ENCODE results near the gene TSSK3. TPM values are rescaled to one million over a fixed set of nuclear protein-coding genes. Genes with fewer than 3 reads are reported as not detected.

The TSSK3 gene
- total RNA-seq, 1 experiment from 2014 or later: 2.9 TPM

DNA sequence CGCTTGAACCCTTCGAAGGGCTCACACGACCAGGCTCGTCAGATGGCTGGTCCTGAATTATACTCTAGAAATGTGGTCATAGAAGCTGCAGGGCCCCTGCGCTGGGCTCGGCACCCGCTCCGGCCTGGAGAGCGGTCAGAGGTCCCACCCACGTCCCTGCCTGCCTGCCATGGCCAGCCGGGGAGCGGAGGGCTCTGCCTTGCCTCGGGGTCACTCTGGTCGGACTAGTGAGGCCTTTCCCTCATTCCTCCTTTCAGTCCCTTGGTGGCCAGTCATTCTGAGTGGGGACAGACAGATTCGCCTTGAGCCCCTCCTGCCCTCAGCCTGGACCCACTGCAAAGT, 25.8 kb upstream of the TSSK3 start:
- peaks cover 44% of the 10 kb centered on the region for H3K4me1 Mint-ChIP-seq

GRCh38 chr1:32336963-32337675, 25.2 kb upstream of the TSSK3 start:
- Mint-ChIP-seq H3K36me3 (peaks cover 21% of the 10 kb centered on the region), H3K27ac (no peak overlapping the region), H3K4me3 (peak overlapping the region; percentile 66), H3K4me1 (peaks cover 45% of the 10 kb centered on the region), H3K9me3 (no peaks in the 10 kb centered on the region), H3K27me3 (ENCODE audit: low read depth) (peaks cover 16% of the 10 kb centered on the region)
- ChIA-PET CTCF (interaction anchor here (0.6 to 2.4 kb wide), 6 partner anchors 10 to 928 kb away, joined by 3 to 17 read pairs (median 7); partner anchors contain the start of gene BSDC1), POLR2A (interaction anchor here (0.6 to 2.8 kb wide), 6 partner anchors 57 to 332 kb away, joined by 4 to 16 read pairs (median 8); partner anchors contain the start of genes BSDC1 and IQCC)
- no peak for DNase-seq (ENCODE audit: low spot score)
- ATAC-seq: no peak
- TF ChIP-seq NFATC4 (CRISPR knock-in tag; IDR thresholded peaks at IDR 0.05) (no peak), ZNF219 (CRISPR knock-in tag; IDR thresholded peaks at IDR 0.05; ENCODE audit: borderline replicate concordance) (no peak), KAT7 (CRISPR knock-in tag; IDR thresholded peaks at IDR 0.05; ENCODE audit: borderline replicate concordance) (no peak), NFE2L1 (CRISPR knock-in tag; IDR thresholded peaks at IDR 0.05) (no peak), RELA (CRISPR knock-in tag; IDR thresholded peaks at IDR 0.05; ENCODE audit: borderline replicate concordance) (no peak), GTF2I (CRISPR knock-in tag; conservative IDR thresholded peaks at IDR 0.05) (no peak), ATF6 (CRISPR knock-in tag; IDR thresholded peaks at IDR 0.05) (no peak), ZBTB43 (CRISPR knock-in tag; IDR thresholded peaks at IDR 0.05) (no peak), NFYB (CRISPR knock-in tag; conservative IDR thresholded peaks at IDR 0.05; ENCODE audit: low read depth) (no peak), HMGXB4 (CRISPR knock-in tag; IDR thresholded peaks at IDR 0.05) (no peak)
- TF ChIP-seq, protein P1, sequence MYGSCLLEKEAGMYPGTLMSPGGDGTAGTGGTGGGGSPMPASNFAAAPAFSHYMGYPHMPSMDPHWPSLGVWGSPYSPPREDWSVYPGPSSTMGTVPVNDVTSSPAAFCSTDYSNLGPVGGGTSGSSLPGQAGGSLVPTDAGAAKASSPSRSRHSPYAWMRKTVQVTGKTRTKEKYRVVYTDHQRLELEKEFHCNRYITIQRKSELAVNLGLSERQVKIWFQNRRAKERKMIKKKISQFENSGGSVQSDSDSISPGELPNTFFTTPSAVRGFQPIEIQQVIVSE (CRISPR knock-in tag; IDR thresholded peaks at IDR 0.05; ENCODE audit: borderline replicate concordance): no peak

More for the DNA sequence above, 25.8 kb upstream of the TSSK3 start:
- Mint-ChIP-seq H3K36me3 (peaks cover 25% of the 10 kb centered on the region), H3K9me3 (no peaks in the 10 kb centered on the region), H3K4me3 (peak overlapping the region; percentile 66), H3K27me3 (ENCODE audit: low read depth) (peaks cover 16% of the 10 kb centered on the region), H3K27ac (no peak overlapping the region)
- ChIA-PET CTCF (interaction anchor here (0.5 to 2.4 kb wide), 10 partner anchors 10 to 264 kb away, joined by 3 to 17 read pairs (median 3); partner anchors contain the start of genes BSDC1 and TMEM39B), POLR2A (interaction anchor here (0.6 to 2.8 kb wide), 14 partner anchors 10 to 332 kb away, joined by 3 to 18 read pairs (median 7); partner anchors contain the start of genes BSDC1, FAM229A, IQCC and TMEM39B)
- peak; percentile 1; the same call in 1 of the 2 replicates for ATAC-seq
- DNase-seq (ENCODE audit: low spot score): no peak
- TF ChIP-seq NFATC4 (CRISPR knock-in tag; IDR thresholded peaks at IDR 0.05) (no peak), ZNF423 (CRISPR knock-in tag; IDR thresholded peaks at IDR 0.05) (no peak), NR3C1 (CRISPR knock-in tag; conservative IDR thresholded peaks at IDR 0.05; ENCODE audit: low read depth) (no peak), MLX (CRISPR knock-in tag; IDR thresholded peaks at IDR 0.05) (no peak), FOXP1 (CRISPR knock-in tag; IDR thresholded peaks at IDR 0.05; ENCODE audit: borderline replicate concordance) (no peak), ZNF396 (CRISPR knock-in tag; IDR thresholded peaks at IDR 0.05; ENCODE audit: borderline replicate concordance) (no peak), OVOL2 (CRISPR knock-in tag; IDR thresholded peaks at IDR 0.05; ENCODE audit: borderline replicate concordance) (no peak), FOXP4 (CRISPR knock-in tag; IDR thresholded peaks at IDR 0.05) (no peak), ETV6 (CRISPR knock-in tag; IDR thresholded peaks at IDR 0.05) (no peak), ELF4 (CRISPR knock-in tag; IDR thresholded peaks at IDR 0.05; ENCODE audit: low read depth) (no peak), TCF7 (CRISPR knock-in tag; IDR thresholded peaks at IDR 0.05; ENCODE audit: low read depth) (no peak), JUN (CRISPR knock-in tag; IDR thresholded peaks at IDR 0.05) (no peak), E2F1 (CRISPR knock-in tag; IDR thresholded peaks at IDR 0.05) (no peak)
